Keratinocyte (primary cell): Measurements from ENCODE around the gene DIP2B. TPM values are rescaled to one million over a fixed set of nuclear protein-coding genes. Genes with fewer than 3 reads are reported as not detected.

ENCODE experiments used
- DNase-seq: peaks from one replicate; pipeline ENCODE4 v3.0.0-alpha.2; 2011; ENCODE audit warnings: low read depth, missing footprints, low spot score
- FAIRE-seq: peaks from 2 replicates; lab custom pipeline; 2011; peaks lifted over from hg19 to GRCh38; lab: Jason Lieb, UNC
- H2AFZ ChIP-seq: 2 replicates; pipeline ENCODE4 v1.6.0; 2012; ENCODE audit warnings: low read length, control low read depth, inconsistent platforms; ENCODE audit not compliant: control insufficient read depth
- H3K27ac ChIP-seq: 2 replicates; pipeline ENCODE4 v1.5.1; 2011; ENCODE audit warnings: low read length; ENCODE audit not compliant: control insufficient read depth, insufficient read depth
- H3K27me3 ChIP-seq: 3 replicates; pipeline ENCODE4 v1.6.0; 2011; ENCODE audit warnings: low read length; ENCODE audit not compliant: control insufficient read depth, insufficient read depth; ENCODE audit errors: extremely low read depth
- H3K36me3 ChIP-seq, 2 experiments: 2 replicates in 1 of 2; 3 replicates in 1 of 2; pipeline ENCODE4 v1.5.1; 2011; ENCODE audit warnings: low read length in 2 of 2, mild to moderate bottlenecking in 1 of 2; ENCODE audit not compliant: control insufficient read depth in 2 of 2, insufficient read depth in 2 of 2; ENCODE audit errors: extremely low read depth in 1 of 2
- H3K4me1 ChIP-seq: 3 replicates; pipeline ENCODE4 v1.5.1; 2011; ENCODE audit warnings: low read length; ENCODE audit not compliant: control insufficient read depth, insufficient read depth; ENCODE audit errors: extremely low read depth
- H3K4me2 ChIP-seq: 3 replicates; pipeline ENCODE4 v1.6.0; 2011; ENCODE audit warnings: low read depth, low read length; ENCODE audit not compliant: control insufficient read depth, insufficient read depth; ENCODE audit errors: extremely low read depth
- H3K4me3 ChIP-seq, 3 experiments: fragments of 200-600 bp in 1 of 3; sonication (generic) in 1 of 3; 2 replicates in 2 of 3; 3 replicates in 1 of 3; pipeline ENCODE4 v1.5.1; 2011 to 2016; ENCODE audit warnings: low read length in 3 of 3, mild to moderate bottlenecking in 3 of 3, control low read depth in 2 of 3, inconsistent platforms in 1 of 3, low read depth in 1 of 3, mixed read lengths in 1 of 3, mixed run types in 1 of 3, moderate library complexity in 1 of 3; ENCODE audit not compliant: control insufficient read depth in 2 of 3, insufficient read depth in 2 of 3; ENCODE audit errors: extremely low read depth in 1 of 3
- H3K79me2 ChIP-seq: 2 replicates; pipeline ENCODE4 v1.6.0; 2012; ENCODE audit warnings: low read length; ENCODE audit not compliant: control insufficient read depth, insufficient read depth
- H3K9ac ChIP-seq: 3 replicates; pipeline ENCODE4 v1.6.0; 2011; ENCODE audit warnings: low read length; ENCODE audit not compliant: control insufficient read depth, insufficient read depth; ENCODE audit errors: extremely low read depth
- H3K9me1 ChIP-seq: 3 replicates; pipeline ENCODE4 v1.6.0; 2011; ENCODE audit warnings: low read length; ENCODE audit not compliant: control insufficient read depth, insufficient read depth; ENCODE audit errors: extremely low read depth
- H3K9me3 ChIP-seq: 2 replicates; pipeline ENCODE4 v1.5.1; 2012; ENCODE audit warnings: low read depth, low read length; ENCODE audit not compliant: control insufficient read depth
- H4K20me1 ChIP-seq: 3 replicates; pipeline ENCODE4 v1.6.0; 2011; ENCODE audit warnings: low read length; ENCODE audit not compliant: control insufficient read depth, insufficient read depth; ENCODE audit errors: extremely low read depth
- EZH2 ChIP-seq: IDR thresholded peaks from one replicate; pipeline ENCODE4 v1.6.1; 2012; ENCODE audit warnings: inconsistent platforms, mild to moderate bottlenecking, low read length, moderate library complexity
- dilution Hi-C: fragments of 300-500 bp; cut with MboI; formaldehyde crosslinking; loops from one replicate; pipeline ENCODE4 v1.7.0; 2020; ENCODE audit warnings: low sequenced_read_pairs; ENCODE audit not compliant: extremely low pct_ligation_motif_present
- polyA plus RNA-seq, 5 experiments: library from polyadenylated mRNA; depleted of rRNA in 3 of 5; stranded (reverse) in 3 of 5; stranded (forward) in 1 of 5; unstranded in 1 of 5; fragments of >200 nt; gene quantifications; 1 replicate in 1 of 5; 2 replicates in 3 of 5; 3 replicates in 1 of 5; pipeline versions ENCODE4 v1.2.1 to v1.2.3, GENCODE V29; 2011 to 2012; ENCODE audit warnings: missing spikeins in 2 of 5, low read depth in 1 of 5, low replicate concordance in 1 of 5
- TF ChIP-seq, protein P1 (sequence below), 3 experiments: IDR thresholded peaks in 1 of 3; conservative IDR thresholded peaks in 1 of 3; optimal IDR thresholded peaks in 1 of 3; 2 replicates in 2 of 3; 3 replicates in 1 of 3; pipeline versions ENCODE3 to v1.5.1; 2011; ENCODE audit warnings: low read length in 3 of 3, mild to moderate bottlenecking in 3 of 3, moderate library complexity in 2 of 3, control low read depth in 1 of 3, inconsistent platforms in 1 of 3; ENCODE audit not compliant: insufficient read depth in 2 of 3; ENCODE audit errors: extremely low read depth in 1 of 3

The DIP2B gene
- polyA plus RNA-seq, 1 donor (not counting 4 experiments of a cell fraction or from before 2014, with no cell fraction given), result 30.2 TPM

DNA sequence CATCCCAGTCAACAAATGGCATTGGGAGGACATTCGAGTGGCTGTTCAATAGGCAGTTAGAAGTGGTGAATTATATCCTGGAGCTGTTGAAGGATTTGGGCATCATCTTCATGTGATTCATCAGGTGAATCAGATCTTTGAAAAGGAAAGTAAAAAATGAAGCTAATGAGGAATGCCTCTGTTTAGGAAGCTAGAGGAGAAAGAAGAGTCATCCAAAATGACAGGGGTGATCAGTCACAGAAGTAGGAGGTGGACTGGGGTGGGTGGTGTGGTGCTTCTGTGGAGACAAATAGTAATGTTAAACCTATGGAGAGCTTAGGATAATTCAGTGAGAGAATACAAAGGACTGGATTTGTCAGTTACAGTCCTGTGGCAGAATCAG is 32.7 kb downstream of the DIP2B start:
- Histone ChIP-seq H3K9me1 (no peaks in the 10 kb centered on the region), H3K9ac (peak overlapping the region; percentile 69), H4K20me1 (no peaks in the 10 kb centered on the region), H3K36me3 (no peaks in the 10 kb centered on the region), H3K27ac (peak overlapping the region; percentile 89), H3K27me3 (no peaks in the 10 kb centered on the region), H2AFZ (no peak overlapping the region), H3K4me2 (peak overlapping the region; percentile 74), H3K79me2 (peaks cover 47% of the 10 kb centered on the region), H3K4me1 (peaks cover 52% of the 10 kb centered on the region), H3K4me3 (peak overlapping the region in 2 of 3 experiments; percentile 29 to 50), H3K9me3 (no peaks in the 10 kb centered on the region)
- FAIRE-seq (peak; percentile 77), DNase-seq (peak; percentile 67)
- dilution Hi-C loops, result no loop called here
- TF ChIP-seq EZH2, result no peak
- TF ChIP-seq, protein P1, sequence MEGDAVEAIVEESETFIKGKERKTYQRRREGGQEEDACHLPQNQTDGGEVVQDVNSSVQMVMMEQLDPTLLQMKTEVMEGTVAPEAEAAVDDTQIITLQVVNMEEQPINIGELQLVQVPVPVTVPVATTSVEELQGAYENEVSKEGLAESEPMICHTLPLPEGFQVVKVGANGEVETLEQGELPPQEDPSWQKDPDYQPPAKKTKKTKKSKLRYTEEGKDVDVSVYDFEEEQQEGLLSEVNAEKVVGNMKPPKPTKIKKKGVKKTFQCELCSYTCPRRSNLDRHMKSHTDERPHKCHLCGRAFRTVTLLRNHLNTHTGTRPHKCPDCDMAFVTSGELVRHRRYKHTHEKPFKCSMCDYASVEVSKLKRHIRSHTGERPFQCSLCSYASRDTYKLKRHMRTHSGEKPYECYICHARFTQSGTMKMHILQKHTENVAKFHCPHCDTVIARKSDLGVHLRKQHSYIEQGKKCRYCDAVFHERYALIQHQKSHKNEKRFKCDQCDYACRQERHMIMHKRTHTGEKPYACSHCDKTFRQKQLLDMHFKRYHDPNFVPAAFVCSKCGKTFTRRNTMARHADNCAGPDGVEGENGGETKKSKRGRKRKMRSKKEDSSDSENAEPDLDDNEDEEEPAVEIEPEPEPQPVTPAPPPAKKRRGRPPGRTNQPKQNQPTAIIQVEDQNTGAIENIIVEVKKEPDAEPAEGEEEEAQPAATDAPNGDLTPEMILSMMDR (optimal IDR thresholded peaks at IDR 0.05 in 1 of 3, IDR thresholded peaks at IDR 0.05 in 1 of 3, conservative IDR thresholded peaks at IDR 0.05 in 1 of 3; ENCODE audit: extremely low read depth in 1 of 3, insufficient read depth in 2 of 3, low read length in 3 of 3), result no peak

DNA sequence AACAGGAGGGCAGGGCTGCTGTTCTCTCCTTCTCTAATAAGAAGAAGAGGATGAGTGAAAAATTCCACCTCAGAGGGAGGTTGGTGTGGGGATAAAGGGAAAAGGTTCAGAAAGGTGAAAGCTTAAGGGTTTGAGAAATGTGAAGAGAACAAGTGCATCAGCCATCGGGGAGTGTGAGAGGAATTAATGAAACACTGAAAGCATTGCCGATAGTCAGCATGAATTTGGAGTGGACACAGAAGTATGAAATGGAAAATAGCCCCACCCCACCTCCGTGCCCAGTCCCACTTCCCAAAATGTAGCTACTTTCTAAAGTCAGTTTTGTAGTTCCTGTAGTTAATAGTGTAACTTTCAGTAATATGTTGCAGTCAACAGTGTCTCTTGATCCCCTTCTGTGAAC is 33.4 kb downstream of the DIP2B start:
- no peak for FAIRE-seq
- H3K4me1 ChIP-seq, result peaks cover 56% of the 10 kb centered on the region

More for the DNA sequence above, 33.4 kb downstream of the DIP2B start:
- dilution Hi-C loops, result no loop called here
- TF ChIP-seq, protein P1 (optimal IDR thresholded peaks at IDR 0.05 in 1 of 3, IDR thresholded peaks at IDR 0.05 in 1 of 3, conservative IDR thresholded peaks at IDR 0.05 in 1 of 3; ENCODE audit: extremely low read depth in 1 of 3, insufficient read depth in 2 of 3, low read length in 3 of 3), result no peak
- no peak for TF ChIP-seq EZH2
- DNase-seq, result no peak
- peaks cover 50% of the 10 kb centered on the region for H3K79me2 ChIP-seq
- peak overlapping the region; percentile 74 for H3K4me2 ChIP-seq
- peak overlapping the region; percentile 69 for H3K9ac ChIP-seq
- H3K27me3 ChIP-seq, result no peaks in the 10 kb centered on the region
- H3K4me3 ChIP-seq, result peak overlapping the region in 2 of 3 experiments; percentile 29 to 50
- no peaks in the 10 kb centered on the region for H3K9me1 ChIP-seq
- H3K27ac ChIP-seq, result peak overlapping the region; percentile 89
- no peaks in the 10 kb centered on the region for H3K36me3 ChIP-seq
- H4K20me1 ChIP-seq, result no peaks in the 10 kb centered on the region
- no peaks in the 10 kb centered on the region for H3K9me3 ChIP-seq
- no peak overlapping the region for H2AFZ ChIP-seq
